ENCODE data around the gene FBXL2.

Gene FBXL2

DNA sequence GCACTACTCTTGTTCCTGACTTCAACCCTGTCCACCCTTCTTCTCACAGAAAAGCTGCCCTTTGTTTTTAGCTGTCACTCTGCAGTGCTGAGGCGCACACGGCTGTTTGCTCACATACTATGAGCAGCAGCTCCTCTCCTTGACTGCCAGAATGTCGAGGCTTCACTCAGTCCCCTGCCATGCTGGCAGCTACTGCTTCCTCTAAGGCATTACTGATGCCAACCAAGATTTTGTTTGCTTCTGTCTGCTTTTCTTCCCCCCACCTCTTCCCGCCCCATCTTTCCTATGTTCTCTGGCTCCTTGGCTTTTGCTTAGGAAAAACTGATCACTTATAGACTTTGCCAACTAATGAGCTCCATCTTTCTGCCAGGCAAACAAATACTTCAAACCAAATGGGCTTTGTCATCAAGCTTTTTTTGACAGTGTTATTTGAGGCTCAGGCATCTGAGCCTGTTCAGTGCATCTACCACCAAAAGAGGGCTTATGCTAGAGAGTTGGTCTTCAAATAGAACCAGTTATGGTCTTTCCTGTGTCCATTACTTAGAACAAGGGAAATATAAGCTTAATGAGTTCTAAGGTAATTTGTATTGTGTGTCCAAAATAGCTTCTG is 81.0 kb downstream of the FBXL2 start:
- Mint-ChIP-seq H3K4me3 (no peak overlapping the region), H3K27me3 (peaks cover 2% of the 10 kb centered on the region)

DNA sequence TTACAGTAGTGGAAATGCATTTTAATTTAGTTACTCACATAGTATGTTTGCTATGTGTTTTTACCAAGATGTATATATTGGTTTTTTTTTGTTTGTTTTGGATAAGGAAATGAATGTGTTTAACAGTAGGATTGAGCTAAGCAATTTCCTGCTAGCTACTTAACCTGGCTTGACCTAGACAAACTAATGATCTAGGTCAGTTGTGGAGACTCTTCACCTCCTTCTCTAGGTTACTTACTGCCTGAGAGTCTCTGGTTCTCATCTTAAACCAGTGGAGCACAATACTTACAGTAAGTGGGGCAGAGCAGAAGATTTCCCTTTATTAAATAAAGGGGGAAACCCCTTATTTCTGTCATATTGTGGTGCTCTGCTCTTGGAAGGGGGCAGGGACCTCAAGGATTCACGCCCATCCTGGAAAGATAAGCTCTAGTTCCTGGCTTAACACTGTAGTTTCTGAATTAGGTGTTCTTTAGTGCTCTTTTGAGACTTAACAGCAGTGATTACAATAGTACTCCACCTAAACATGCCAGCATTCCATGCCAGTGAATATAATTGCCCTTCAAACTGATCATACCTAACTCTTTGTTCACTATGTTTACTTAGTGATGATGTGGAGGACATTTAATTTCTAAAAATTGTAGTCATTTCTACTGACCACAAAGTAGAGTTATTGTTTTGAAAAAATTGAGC is 83.0 kb downstream of the FBXL2 start:
- no peaks in the 10 kb centered on the region for H3K36me3 Mint-ChIP-seq
- no peak overlapping the region for H3K27ac Mint-ChIP-seq
- peaks cover 2% of the 10 kb centered on the region for H3K27me3 Mint-ChIP-seq
- H3K9me3 Mint-ChIP-seq, result no peaks in the 10 kb centered on the region
- no peaks in the 10 kb centered on the region for H3K4me1 Mint-ChIP-seq
- H3K4me3 Mint-ChIP-seq, result no peak overlapping the region

More for the DNA sequence above, 81.0 kb downstream of the FBXL2 start:
- H3K36me3 Mint-ChIP-seq, result no peaks in the 10 kb centered on the region
- no peaks in the 10 kb centered on the region for H3K4me1 Mint-ChIP-seq
- no peaks in the 10 kb centered on the region for H3K9me3 Mint-ChIP-seq
- H3K27ac Mint-ChIP-seq, result no peak overlapping the region

DNA sequence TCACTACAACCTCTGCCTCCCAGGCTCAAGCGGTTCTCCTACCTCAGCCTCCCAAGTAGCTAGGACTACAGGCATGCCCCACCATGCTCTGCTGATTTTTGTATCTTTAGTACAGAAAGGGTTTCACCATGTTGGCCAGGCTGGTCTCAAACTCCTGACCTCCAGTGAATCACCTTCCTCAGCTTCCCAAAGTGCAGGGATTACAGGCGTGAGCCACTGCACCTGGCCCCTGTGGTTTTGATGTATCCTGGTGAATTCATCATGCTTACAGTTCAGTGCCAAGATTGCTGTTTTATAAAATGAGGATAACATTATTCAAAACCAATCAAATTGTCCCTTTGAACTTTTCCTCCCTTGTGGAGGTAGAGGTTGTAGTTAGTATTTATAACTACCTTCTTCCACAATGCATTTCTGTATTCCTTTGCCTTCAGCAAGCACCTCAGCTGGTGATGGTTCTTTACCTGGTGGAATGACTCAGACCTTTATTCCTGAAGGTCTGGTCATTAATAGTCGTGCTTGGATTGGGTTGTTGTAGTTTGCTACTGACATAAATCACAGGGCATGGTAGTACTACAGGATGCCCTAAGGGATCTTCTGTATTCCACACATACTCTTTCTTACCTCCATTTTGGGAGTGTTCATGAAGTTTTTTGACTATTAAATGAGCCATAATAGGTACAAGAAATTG is 86.0 kb downstream of the FBXL2 start:
- H3K4me1 Mint-ChIP-seq, result no peaks in the 10 kb centered on the region
- H3K27ac Mint-ChIP-seq, result no peak overlapping the region
- no peak overlapping the region for H3K4me3 Mint-ChIP-seq
- peaks cover 2% of the 10 kb centered on the region for H3K27me3 Mint-ChIP-seq
- no peaks in the 10 kb centered on the region for H3K9me3 Mint-ChIP-seq
- no peaks in the 10 kb centered on the region for H3K36me3 Mint-ChIP-seq

DNA sequence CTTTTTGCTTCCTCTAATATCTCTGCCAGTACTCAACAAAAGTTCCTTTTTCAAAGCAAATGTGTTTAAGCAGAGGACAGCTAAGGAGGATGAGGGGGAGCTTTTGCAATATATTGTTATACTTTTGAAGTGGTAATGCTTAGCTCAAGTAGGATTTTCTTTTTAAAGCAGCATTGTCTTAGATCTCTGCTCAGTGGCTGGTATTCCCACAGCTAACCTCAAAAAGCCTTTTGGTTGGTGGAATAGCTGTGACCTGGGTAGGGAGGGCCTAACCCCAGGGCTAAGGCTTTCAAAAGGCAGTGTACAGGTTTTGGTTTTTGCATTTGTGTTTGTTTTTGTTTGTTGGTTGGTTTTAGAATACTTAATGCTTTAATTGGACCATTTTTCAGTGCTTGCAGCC is 86.8 kb downstream of the FBXL2 start:
- Mint-ChIP-seq H3K27me3 (peaks cover 2% of the 10 kb centered on the region), H3K27ac (no peak overlapping the region), H3K4me3 (no peak overlapping the region), H3K36me3 (no peaks in the 10 kb centered on the region), H3K4me1 (no peaks in the 10 kb centered on the region), H3K9me3 (no peaks in the 10 kb centered on the region)

DNA sequence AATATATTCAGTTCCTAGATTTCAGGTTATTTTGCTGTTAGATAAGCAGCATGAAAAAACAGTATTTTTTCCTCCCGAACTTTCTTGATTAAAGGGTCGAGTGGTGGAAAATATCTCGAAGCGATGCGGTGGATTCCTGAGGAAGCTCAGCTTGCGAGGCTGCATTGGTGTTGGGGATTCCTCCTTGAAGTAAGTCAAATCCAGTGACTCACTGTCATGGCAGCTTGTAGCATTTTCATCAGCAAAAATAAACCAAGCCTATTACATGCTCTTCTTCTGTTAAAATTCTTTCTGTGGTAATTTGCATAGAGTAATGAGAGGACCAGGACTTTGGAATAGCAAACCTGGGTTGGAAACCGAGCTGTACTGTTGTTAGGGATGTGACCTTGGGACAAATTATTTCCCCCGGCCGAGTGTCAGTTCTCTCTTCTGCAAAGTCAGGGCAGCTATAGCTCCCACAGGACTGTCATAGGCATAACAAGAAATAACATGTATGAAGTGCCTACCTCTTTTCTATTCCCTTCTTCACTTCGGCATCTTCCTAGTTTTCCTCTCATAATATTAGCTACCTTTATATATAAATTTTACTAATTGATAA is 87.4 kb downstream of the FBXL2 start:
- Mint-ChIP-seq H3K4me1 (no peaks in the 10 kb centered on the region), H3K27ac (no peak overlapping the region), H3K36me3 (no peaks in the 10 kb centered on the region), H3K27me3 (no peaks in the 10 kb centered on the region), H3K4me3 (no peak overlapping the region), H3K9me3 (no peaks in the 10 kb centered on the region)

DNA sequence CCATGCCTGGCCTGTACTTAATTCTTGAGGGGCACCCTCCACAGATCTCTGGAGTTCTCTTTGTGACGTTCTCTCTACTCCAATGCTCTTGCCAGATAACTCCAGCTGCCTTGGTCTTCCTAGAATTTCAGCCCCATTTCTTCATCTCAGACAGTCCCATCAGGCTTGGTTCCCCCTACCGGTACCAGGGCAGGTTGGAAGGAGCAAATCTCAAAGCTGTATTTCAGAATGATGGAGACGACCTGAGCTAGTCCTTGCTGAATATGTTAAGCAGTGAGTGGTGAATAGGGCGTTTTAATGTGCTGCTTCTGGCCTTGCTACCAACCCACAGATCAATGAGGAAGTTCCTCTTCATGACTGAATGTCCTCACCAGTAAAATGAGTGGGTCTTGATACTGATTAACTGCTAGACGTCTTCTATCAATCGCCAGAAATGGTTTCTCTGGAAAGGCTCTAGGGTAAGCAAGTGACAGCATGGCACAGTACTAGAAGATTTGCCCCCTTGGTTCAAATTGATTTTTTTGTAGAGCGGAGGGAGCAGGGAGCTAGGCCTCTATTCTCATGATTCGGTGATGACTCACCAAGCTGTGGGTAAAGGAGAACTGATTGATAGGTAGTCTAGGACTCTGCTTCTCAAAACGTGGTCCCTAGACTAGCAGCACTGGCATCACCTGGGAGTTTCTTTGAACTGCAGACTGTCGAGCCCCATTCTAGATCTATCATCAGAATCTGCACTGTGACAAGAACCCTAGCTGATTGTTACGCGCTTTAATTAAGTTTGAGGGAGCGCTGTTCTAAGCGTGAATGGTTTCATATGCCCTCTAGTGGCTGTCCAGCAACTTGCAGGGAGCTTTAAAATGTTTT is 95.2 kb downstream of the FBXL2 start:
- H3K4me3 Mint-ChIP-seq, result peak overlapping the region; percentile 0

DNA sequence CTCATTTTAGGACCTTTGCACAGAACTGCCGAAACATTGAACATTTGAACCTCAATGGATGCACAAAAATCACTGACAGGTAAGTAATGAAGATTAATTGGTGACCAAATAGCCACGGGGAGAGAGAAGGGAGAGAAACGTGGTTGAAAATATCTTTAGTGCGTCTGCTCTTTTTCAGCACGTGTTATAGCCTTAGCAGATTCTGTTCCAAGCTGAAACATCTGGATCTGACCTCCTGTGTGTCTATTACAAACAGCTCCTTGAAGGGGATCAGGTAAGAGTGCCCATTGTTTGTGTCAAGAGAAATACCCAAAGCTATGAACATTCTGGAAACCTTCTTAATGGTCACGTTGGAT is 95.8 kb downstream of the FBXL2 start:
- Mint-ChIP-seq H3K36me3 (peaks cover 2% of the 10 kb centered on the region), H3K27ac (no peak overlapping the region), H3K9me3 (no peaks in the 10 kb centered on the region), H3K4me3 (peak overlapping the region; percentile 0), H3K27me3 (peaks cover 8% of the 10 kb centered on the region), H3K4me1 (peaks cover 8% of the 10 kb centered on the region)

More for the DNA sequence above, 95.2 kb downstream of the FBXL2 start:
- Mint-ChIP-seq H3K4me1 (peaks cover 8% of the 10 kb centered on the region), H3K27me3 (peaks cover 8% of the 10 kb centered on the region), H3K27ac (no peak overlapping the region), H3K36me3 (peaks cover 2% of the 10 kb centered on the region), H3K9me3 (no peaks in the 10 kb centered on the region)

DNA sequence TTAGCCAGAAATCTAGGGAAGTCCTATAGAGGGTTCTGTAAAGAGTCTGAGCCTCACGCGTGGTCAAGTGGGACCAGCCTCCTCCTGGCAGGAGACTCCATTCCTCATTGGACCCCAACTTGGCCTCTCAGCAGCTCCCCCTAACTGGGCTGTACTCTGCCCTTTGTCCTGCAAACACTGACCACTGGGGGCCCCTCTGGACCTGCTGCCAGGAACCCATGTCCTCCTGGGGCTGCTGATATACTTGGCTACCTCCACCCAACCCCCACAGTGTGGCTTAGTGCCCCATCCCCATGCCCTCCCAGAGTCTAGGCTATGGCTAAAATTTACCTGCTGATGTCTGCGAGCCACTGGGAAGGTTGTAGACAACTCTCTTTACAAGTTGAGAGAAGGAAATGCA is 100.2 kb downstream of the FBXL2 start:
- Mint-ChIP-seq H3K27me3 (peaks cover 1% of the 10 kb centered on the region), H3K4me1 (peaks cover 7% of the 10 kb centered on the region), H3K4me3 (no peak overlapping the region), H3K36me3 (peaks cover 2% of the 10 kb centered on the region), H3K27ac (no peak overlapping the region), H3K9me3 (no peaks in the 10 kb centered on the region)

DNA sequence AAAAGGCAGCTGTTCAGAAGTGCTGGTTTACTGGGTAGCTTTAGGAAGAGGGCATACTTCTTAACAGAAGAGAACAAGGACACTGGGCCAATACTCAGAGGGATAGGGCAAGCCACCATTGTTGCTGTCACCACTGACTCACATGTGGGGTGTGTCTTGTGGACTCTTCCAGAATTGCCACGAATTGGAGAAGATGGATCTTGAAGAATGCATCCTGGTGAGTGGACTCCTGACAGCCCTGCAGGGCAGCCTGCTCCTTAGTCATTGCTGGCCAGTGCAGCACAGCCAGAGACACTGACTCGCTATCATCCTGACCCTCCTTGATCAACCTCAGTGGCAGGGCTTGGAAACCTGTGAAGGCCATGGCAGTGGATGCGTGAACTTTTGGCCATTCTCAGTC is 100.7 kb downstream of the FBXL2 start:
- Mint-ChIP-seq H3K27ac (no peak overlapping the region), H3K36me3 (peaks cover 2% of the 10 kb centered on the region), H3K4me3 (no peak overlapping the region), H3K4me1 (peaks cover 2% of the 10 kb centered on the region), H3K27me3 (peaks cover under 1% of the 10 kb centered on the region), H3K9me3 (no peaks in the 10 kb centered on the region)

DNA sequence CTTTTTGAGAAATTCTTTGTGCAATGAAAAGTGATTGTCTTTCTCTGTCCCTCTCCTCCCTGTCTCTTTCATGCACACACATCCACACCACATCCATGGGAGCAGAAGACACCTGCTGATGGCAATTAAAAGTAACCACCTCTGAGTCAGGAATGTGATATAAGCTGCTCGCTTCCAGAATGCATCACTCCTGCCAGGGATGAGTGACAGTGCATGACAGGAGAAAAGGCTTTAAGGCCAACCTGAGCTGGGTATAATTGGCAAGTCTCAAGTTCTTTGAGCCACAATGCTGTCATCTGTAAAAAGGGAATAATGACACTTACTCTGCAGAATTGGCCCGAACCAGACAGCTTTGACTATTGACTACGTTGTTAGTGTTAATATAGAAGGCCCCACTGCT is 103.4 kb downstream of the FBXL2 start:
- Mint-ChIP-seq H3K36me3 (peaks cover 2% of the 10 kb centered on the region), H3K27me3 (no peaks in the 10 kb centered on the region), H3K4me1 (no peaks in the 10 kb centered on the region), H3K9me3 (no peaks in the 10 kb centered on the region), H3K4me3 (no peak overlapping the region), H3K27ac (no peak overlapping the region)

DNA sequence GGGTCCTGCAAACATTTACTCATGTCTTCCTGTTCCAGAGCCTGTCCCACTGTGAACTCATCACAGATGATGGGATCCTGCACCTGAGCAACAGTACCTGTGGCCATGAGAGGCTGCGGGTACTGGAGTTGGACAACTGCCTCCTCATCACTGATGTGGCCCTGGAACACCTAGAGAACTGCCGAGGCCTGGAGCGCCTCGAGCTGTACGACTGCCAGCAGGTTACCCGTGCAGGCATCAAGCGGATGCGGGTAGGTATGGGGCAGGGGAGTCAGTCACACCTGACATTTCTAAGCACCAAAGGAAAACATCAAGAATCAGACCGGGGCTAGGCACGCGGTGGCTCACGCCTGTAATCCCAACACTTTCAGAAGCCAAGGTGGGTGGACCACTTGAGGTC is 106.7 kb downstream of the FBXL2 start:
- H3K4me3 Mint-ChIP-seq, result no peak overlapping the region
- peaks cover 4% of the 10 kb centered on the region for H3K4me1 Mint-ChIP-seq
- H3K36me3 Mint-ChIP-seq, result peaks cover 7% of the 10 kb centered on the region
- H3K27ac Mint-ChIP-seq, result no peak overlapping the region
- H3K9me3 Mint-ChIP-seq, result no peaks in the 10 kb centered on the region
- H3K27me3 Mint-ChIP-seq, result no peaks in the 10 kb centered on the region

DNA sequence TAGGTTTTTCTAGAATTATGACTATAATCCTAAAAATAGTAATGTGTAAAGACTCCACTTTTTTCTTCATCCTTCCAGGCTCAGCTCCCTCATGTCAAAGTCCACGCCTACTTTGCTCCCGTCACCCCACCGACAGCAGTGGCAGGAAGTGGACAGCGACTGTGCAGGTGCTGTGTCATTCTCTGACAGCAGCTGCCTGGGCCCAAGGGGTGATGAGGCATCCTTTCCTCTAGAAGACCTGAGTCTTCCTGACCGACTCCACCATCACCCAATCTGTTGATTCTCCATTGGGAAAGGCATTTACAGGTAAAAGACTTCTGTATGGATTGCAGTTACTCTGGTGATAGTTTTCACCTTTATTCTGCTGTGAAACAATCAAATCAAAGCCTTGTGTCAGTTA is 108.2 kb downstream of the FBXL2 start:
- H3K27me3 Mint-ChIP-seq, result no peaks in the 10 kb centered on the region
- peaks cover 9% of the 10 kb centered on the region for H3K36me3 Mint-ChIP-seq
- peak overlapping the region; percentile 62 for H3K27ac Mint-ChIP-seq
- H3K9me3 Mint-ChIP-seq, result no peaks in the 10 kb centered on the region
- H3K4me1 Mint-ChIP-seq, result peaks cover 4% of the 10 kb centered on the region
- H3K4me3 Mint-ChIP-seq, result no peak overlapping the region

DNA sequence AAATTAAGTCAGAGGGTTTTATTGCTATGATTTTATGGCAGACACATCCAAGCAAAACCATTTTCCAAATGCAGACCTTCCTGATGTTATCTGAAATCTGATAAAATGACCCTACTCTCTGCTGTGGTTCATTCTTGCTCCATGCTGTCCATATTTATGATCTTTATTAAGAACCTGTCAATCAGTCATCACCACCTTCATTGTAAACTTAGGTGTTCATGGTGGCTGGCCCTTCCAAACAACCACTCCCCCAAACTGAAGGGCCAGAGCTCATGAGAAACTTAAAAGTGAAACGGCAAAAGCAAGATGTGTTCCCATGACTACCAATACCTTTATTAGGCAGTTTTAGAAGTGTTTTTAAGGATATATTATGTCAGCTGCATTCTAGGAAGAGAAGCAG is 109.4 kb downstream of the FBXL2 start:
- Mint-ChIP-seq H3K36me3 (peaks cover 12% of the 10 kb centered on the region), H3K27ac (no peak overlapping the region), H3K4me3 (no peak overlapping the region), H3K27me3 (no peaks in the 10 kb centered on the region), H3K4me1 (peaks cover 4% of the 10 kb centered on the region), H3K9me3 (no peaks in the 10 kb centered on the region)

DNA sequence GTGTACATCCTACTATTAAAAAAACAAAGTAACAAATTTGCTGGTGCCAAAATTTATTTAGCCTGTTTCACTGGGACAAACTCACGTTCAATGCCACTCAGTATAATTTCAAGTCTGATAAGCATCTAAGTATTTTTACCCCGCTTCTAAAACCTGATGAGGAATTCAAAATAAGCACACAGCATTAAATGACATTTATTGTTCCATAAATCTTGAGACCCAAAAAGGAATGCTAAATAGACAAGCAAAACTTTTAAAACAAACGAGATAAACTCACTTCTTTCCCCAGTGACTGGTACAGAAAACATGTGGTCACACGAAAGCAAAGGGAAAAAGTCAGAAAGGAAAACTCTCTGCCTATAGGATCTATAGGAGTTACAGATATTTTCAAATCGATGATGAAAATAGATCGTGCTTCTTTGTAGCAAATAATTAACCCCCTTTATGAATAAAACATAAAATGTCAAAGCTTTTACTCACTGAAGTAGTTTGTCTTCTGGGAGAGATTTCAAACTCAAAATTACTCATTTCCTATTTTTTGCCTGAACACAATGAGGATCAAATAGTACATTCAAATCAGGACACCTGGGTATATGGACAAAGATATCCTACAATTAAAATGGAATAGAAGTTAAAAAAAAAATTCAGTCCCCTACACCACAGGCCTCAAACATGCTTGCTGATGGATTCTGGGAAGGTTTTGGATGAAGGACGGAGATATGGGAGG is 111.3 kb downstream of the FBXL2 start:
- Mint-ChIP-seq H3K9me3 (no peaks in the 10 kb centered on the region), H3K4me1 (peaks cover 4% of the 10 kb centered on the region), H3K36me3 (peaks cover 16% of the 10 kb centered on the region), H3K4me3 (no peak overlapping the region), H3K27ac (peak overlapping the region; percentile 41), H3K27me3 (no peaks in the 10 kb centered on the region)

DNA sequence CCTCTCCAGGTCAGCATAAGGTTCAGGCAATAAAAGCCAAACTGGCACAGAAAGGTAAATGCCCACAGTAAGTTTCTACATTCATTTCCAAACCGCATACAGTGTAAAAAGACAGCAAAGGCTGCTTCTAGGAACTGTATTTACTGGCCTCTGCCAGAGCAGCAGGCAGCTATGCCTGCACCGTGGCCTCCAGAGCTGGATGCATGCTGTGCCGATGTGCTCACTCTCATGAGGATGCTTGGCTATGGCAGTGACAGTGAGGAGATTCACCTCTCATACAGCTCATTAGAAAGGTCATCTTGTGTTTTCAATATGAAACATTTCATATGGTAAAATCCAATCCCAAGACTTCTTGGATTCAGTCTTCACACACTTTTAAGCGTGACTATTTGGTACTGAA is 112.7 kb downstream of the FBXL2 start:
- Mint-ChIP-seq H3K4me3 (no peak overlapping the region), H3K27ac (no peak overlapping the region), H3K4me1 (peaks cover 4% of the 10 kb centered on the region), H3K36me3 (peaks cover 16% of the 10 kb centered on the region), H3K27me3 (no peaks in the 10 kb centered on the region), H3K9me3 (no peaks in the 10 kb centered on the region)
